ENCODE results near the gene MTREX.
A peak's percentile ranks its signal among the peaks of the same experiment; 100 is the strongest.

MTREX gene

GRCh38 chr5:55440188-55440646 is 132.4 kb downstream of the MTREX start:
- H3K4me3 ChIP-seq (ENCODE audit: control insufficient read depth, low read depth, low read length): no peak overlapping the region
- peak; percentile 83 for DNase-seq (ENCODE audit: low read depth)
- TF ChIP-seq CTCF (conservative IDR thresholded peaks at IDR 0.05; ENCODE audit: control insufficient read depth, insufficient read depth, low read depth, low read length): no peak

GRCh38 chr5:55441107-55441771 is 133.4 kb downstream of the MTREX start:
- no peak for TF ChIP-seq CTCF (conservative IDR thresholded peaks at IDR 0.05; ENCODE audit: control insufficient read depth, insufficient read depth, low read depth, low read length)
- DNase-seq (ENCODE audit: low read depth): no peak

GRCh38 chr5:55441954-55442353 is 134.2 kb downstream of the MTREX start:
- TF ChIP-seq CTCF (conservative IDR thresholded peaks at IDR 0.05; ENCODE audit: control insufficient read depth, insufficient read depth, low read depth, low read length): no peak
- H3K4me3 ChIP-seq (ENCODE audit: control insufficient read depth, low read depth, low read length): no peak overlapping the region
- no peak for DNase-seq (ENCODE audit: low read depth)

More at GRCh38 chr5:55441107-55441771, 133.4 kb downstream of the MTREX start:
- no peak overlapping the region for H3K4me3 ChIP-seq (ENCODE audit: control insufficient read depth, low read depth, low read length)

GRCh38 chr5:55445791-55446190 is 138.0 kb downstream of the MTREX start:
- TF ChIP-seq CTCF (conservative IDR thresholded peaks at IDR 0.05; ENCODE audit: control insufficient read depth, insufficient read depth, low read depth, low read length): no peak
- H3K4me3 ChIP-seq (ENCODE audit: control insufficient read depth, low read depth, low read length): no peak overlapping the region
- DNase-seq (ENCODE audit: low read depth): no peak

- H3K4me3 ChIP-seq (ENCODE audit: control insufficient read depth, low read depth, low read length): no peak overlapping the region
- TF ChIP-seq CTCF (conservative IDR thresholded peaks at IDR 0.05; ENCODE audit: control insufficient read depth, insufficient read depth, low read depth, low read length): no peak
- DNase-seq (ENCODE audit: low read depth): no peak
These were observed 139.0 kb downstream of the MTREX start for GRCh38 chr5:55446640-55447351.

- peak; percentile 64 for DNase-seq (ENCODE audit: low read depth)
- no peak for TF ChIP-seq CTCF (conservative IDR thresholded peaks at IDR 0.05; ENCODE audit: control insufficient read depth, insufficient read depth, low read depth, low read length)
- no peak overlapping the region for H3K4me3 ChIP-seq (ENCODE audit: control insufficient read depth, low read depth, low read length)
These were observed 142.4 kb downstream of the MTREX start for GRCh38 chr5:55450050-55450765.

All from fibroblast of mammary gland (primary cell).